Stimulated activated CD4-positive, alpha-beta T cell treated with anti-CD3 and anti-CD28 coated beads, TNF-alpha, amount 100 ng/mL, for 4 hours (primary cell): ENCODE measurements around the gene FOXP1.

Experiments
- DNase-seq, 3 experiments: peaks; one replicate each; pipeline ENCODE4 v3.0.0-alpha.2; 2020; ENCODE audit warnings: low read depth in 3 of 3

The FOXP1 gene

DNA sequence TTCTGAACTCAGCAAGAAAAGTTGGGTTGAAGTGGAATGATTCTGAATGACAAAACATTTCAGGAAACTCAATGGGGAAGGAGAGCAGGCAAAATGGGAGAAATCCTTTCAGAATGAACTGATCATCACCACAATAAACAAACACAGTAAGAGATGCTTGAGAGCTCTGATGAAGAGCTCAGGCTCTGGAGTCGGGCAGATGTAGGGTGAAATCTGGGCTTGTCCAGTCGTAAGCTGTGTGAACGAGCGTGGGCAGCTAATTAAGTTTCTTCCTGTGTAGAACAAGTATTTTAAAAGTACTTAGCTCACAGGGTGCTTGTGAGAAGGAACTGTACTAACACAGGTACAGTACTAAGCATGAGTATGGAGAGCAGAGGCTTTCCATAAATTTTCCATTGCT lies 406.2 kb downstream of the FOXP1 start:
- no peak for DNase-seq

DNA sequence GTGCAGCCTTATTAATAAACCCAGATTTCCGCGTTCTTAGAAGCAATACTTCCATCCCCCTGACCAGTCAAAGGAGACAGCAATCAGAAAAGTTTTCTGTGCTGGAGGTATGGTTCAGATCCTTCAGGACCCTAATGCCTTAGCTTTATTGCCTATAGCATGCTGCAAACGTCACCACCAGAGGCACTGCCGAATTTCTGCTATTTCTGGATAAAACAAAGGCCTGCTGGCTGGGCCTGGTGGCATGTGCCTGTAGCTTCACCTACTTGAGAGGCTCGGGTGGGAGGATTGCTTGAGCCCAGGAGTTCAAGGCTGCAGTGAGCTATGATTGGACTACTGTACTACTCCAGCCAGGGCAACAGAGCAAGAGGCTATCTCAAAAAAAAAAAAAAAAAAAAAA lies 407.2 kb downstream of the FOXP1 start:
- DNase-seq: no peak

DNA sequence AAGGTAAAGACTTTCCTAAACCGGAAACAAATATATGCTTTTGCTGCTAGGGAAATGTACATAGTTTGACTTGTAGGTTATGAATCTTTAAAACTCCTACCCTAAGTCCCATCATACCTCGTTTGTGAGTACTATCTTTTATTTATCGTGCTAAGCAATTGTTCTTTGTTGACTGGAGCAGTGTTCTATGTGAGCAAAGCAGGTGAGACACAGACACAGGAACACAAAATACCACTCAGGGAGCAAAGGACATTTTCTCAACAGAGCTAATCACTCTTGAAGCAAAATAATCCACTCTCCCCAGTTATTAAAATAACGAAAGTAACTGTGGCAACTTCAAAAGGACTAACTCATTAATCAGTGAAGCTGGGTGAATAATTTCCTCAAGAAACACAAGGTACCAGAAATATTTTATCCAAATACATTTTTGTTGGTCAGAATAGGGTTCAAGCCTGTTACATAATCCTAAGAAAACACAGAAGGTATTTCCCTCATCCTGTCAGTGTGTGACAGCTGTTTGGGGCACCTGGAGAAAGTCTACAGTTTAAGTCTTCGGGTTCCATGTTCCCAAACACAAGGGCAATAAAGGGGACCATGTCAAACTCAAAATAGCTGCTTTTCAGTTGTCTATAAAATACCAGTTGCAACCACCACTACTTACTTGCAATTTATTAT lies 407.7 kb downstream of the FOXP1 start:
- DNase-seq: no peak

DNA sequence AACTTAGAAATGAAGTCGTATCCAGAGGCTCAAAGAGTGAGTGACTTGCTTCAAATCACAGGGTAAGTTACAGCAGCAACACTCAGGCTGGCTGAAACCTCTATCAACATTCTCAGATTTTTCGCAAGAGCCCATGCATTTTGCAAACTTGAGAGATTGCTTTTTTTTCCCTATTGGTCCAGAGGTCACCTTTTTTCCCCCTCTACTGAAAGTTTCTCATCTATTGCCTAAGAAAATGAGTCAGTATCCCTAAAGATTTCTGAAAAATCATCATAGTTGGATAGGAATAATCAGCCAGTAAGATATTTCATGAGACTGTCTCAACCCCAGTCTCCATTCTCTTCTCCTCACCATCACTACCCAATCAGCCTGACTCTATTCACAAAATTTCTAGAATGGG lies 410.6 kb downstream of the FOXP1 start:
- no peak for DNase-seq

DNA sequence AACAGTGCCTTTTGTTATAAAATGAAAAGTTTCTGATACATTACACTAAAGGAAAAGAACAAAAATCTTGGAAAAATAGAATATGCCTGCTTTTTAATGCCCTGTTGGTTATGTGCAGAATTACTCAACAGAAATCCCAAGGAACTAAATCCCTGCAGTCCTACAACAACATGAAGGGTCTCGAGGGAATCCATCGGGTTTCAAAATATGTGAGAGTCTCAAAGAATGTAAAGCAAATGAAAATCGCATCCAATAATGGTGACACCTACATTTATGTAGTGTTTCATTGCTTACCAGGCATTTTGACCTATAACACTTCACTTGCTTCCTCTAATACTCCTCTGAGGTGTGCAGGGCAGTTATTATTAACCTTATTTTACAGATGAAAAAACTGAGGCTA lies 411.3 kb downstream of the FOXP1 start:
- DNase-seq: no peak

DNA sequence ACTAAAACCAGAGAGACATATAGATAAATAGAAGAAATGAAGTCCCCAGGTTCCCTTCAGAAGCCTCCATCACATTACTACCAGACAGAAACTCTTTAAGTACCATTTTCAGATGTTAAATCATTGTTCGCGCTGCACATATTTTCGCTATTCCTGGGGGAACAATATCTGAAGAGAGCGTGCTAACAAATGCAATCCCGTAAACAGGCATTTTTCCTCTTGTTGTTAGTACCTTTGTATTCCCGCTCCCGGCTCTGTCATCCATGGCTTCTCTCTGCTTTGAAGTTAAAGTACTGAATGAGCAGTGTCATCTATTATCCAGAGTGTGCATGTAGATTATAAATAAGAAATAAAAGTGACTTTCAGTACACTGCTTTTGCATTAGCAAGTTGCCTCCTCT lies 412.3 kb downstream of the FOXP1 start:
- no peak for DNase-seq

DNA sequence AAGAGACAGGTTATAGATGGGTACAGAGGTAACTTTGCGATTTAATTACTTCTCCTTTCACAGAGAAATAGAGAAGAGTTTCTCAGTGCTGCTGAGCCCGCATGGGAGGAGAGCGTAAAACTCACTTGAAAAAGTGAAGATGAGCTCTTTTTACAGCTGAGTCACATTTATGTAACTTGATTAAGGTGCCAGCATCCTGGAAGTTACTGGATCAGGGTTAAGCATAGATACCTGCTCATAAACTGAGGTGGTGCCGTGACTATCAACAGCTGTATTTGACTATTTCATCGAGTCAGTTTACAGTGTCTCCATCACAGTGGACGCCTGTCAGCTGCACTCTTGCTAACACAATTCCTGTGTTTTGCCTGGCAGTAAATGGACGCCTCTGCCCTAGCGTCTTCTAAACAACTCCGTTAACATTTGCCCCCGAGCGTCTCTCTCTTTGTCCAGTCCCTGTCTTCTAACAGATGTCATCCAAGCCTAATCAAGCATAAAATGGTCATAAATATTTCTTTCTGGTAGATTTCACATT lies 414.6 kb downstream of the FOXP1 start:
- no peak for DNase-seq

DNA sequence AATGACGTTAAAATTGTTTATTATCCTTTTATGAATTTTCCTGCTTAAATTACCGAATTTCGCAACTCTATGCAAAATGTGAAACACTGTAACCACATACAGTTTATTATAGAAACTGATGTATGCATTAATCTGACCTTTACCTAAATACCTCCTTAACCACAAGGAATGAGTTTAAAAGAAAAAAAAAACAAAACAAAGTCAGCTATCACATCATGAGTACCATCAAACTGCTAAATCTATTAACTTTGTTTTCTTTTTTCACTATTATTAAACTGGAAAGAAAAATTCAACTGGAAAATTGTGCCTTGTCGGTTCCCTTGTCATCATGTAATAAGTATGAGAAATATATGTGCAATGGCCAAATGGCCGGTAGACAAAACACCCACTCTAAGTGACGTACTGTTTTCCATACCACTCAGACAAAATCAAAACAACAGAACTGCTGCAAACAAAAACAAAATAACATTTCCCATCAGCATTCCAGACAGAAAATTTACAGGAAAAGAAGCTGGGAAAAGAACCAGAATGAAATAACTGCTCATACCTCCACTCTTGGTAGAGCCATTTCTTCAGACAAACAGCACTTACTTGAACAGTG lies 415.3 kb downstream of the FOXP1 start:
- DNase-seq: no peak

DNA sequence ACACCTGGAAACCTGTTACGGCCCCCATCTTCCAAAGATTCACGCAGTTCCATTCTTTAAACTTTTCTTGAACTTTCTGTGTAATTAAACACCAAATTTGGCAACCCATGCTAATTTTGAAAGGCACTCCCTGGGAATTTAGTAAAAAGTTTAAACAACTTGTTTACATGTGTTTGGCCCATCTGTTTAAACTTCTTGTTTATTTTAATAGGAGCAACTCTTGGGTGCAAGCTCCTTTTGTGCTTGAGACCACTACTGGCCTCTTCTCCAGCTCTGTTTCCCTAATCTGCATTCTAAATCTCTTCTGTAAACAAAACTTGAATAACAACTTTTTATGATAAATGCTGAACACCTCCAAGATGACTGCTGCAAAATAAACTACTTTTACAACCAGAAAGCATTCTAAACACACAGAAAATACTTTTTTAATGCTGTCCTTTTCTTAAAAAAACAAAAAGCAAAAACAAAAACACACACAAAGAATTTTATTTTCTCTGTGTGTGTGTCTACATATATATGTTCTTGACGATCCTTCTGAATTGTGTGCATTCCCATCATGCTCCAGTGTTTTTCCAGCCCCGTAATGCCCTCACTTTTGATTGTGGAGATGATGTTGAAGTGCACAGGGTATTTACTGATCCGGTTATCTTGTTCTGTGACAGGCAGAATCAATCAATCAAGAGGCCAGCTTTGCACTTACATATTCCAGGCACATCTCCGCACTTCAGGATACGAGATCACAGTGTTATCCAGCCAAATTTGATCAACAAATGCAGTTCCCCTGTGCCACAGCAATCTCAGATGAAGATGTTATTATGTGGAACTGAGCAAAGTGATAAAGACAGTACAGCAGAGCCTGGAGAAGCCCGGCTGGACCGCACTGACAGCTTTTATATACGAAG lies 416.9 kb downstream of the FOXP1 start:
- no peak for DNase-seq

DNA sequence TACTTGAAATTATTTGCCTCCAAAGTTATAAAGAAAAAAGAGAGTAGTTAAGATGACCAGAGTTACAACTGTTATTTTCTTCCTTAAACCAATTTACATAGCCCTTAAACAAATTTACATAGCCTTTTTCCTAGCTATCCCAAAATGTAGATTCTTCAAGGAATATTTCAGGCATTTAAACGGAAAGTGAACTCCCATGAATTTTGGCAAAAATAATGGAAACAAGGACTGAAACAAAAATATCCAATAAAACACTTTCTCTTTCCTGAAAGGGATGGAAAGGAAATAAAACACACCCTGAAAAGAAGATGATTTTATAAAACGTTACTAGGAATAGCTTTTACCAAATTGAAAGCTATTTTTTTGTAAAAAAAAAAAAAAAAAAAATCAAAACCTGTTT lies 418.6 kb downstream of the FOXP1 start:
- no peak for DNase-seq

DNA sequence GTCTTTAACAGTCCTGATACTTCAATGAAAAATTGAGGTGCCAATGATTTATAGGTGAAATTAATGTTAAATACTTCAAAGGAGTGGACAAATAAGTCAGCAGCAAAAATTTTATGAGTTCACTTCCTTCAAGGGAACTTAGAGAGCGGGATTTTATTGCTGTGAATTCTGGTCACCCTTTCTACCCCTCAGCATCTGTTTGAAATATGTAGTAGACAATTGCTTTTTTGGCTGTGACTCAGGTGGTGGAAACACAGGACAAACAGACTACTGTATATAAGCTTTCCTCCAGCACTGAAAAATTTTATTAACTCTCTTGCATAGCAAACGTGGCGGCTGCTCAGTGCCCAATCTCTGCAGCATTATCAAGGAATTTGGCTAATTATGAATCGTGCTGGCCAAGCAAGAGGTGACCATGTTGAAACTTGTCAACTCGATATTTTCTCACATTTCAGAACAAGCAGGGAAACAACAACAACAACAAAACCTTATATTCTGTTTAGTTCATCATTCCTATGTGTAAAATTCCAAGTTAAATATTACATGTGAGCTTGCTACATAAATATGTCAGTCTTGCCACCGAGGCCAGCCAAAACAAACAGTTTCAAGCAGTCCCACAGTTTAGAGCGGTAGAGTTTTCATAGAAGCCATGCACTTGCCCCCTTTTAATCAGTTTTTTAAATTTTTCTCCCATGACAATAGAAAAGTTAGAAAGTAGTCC lies 420.2 kb downstream of the FOXP1 start:
- DNase-seq: no peak

DNA sequence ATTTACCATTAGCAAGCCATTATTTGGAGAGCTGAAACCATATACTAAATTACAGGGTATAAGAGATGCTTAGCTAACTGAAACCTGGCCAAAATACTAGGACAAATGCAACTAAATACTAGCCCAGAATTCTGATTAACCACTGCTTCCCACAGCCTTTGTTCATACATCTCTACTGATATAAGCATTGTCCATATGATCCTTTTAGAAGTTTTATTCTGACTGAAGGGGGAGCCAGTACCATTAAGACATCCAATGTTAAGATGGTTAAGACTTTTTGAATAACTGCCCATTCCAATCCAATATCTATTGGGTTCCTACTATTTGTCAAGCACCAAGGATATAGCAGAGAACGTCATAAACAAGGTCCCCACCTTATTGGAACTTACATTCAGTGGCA lies 421.3 kb downstream of the FOXP1 start:
- no peak for DNase-seq

DNA sequence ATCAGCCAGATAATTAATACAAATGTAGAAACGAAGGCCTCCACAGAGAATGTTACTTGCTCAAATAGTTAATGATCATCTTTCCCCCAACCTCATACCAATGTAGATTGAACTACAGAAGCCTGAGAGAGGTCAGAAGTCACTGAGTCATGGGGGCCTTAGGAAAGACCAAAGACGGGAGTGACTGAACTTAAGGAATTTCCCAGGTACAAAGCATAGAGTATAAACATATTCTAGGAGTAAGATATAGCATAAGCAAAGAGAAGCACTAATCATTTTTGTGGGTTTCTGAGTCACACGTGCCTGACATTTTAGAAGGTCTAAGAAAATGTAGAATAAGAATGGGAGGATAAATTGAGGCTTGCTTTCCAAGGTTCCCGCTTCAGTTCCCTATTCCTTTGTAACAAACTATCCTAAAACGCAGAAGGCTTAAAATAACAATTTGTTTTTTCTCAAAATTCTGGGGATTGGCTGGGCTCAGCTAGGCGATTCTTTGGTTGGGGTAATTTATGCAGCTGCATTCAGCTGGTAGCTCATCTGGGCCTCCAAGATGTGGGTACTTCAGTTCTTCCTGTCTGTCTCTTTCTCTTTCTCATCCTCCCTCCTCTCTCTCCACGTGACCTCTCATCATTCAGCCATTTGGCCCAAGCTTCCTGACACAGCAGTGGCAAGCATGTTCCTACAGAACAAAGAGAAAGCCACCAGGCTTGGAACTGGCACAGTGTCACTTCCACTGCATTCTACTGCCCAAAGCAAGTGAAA lies 422.6 kb downstream of the FOXP1 start:
- DNase-seq: no peak

DNA sequence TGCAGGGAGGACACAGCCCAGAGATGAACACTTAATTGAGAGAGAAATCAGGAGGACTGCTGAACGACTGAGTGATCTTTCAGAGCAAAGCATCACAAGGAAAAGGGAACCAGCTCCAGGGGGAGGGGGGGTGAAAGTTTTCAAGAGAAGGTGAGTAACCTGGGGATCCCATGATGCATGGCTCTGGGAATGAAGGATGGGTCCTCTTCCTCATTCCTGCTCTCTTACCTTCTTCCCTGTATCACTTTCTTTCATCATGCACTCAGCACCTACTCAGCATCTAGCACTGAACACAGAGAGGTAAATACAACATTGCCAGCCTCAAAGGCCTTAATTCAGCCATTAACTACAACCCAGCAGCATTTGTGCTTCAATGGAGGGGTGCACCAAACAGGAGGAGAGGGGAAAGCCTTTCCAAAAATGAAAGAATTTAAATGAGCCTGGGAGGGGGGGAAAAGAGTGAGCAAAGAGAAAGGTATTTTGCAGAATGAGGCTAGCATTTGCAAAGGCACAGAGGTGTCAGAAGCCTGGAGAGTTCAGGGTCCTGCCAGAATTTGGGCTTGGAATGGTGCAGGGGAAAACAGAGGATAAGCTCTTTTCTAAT lies 427.4 kb downstream of the FOXP1 start:
- no peak for DNase-seq

DNA sequence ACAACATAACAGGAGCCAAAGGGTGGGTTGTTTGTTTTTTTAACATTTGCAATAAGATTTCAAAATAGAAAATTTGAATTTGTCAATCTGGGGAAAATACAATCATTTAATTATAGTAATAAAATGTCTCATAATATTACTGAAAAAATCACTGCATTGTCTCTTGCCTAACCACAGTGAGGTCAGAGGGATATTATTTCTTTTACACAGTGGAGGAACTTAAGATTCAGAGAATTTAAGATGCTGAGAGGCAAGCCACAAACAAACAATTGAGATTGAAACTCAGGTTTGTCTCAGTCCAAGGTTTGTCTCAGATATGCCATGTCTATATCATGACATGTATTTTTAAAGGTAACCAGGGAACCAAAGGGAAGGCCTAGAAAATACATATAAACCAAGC lies 428.7 kb downstream of the FOXP1 start:
- DNase-seq: no peak

DNA sequence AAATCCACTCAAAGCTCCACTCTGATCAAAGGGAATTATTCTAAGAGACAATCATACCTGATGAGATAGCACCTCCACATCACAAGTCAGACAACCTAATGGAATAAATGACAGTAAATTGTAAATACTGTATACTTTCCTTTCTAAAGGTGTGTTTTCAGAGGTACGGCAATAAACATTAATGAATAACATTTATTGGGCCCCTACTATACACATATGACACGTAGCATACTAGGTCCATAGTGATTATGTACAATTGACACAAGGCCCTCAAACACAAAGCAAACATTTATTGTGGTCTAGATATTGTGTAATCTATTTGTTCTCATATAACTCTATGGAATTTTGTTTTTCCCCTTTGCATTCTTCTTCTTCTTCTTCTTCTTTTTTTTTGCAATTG lies 429.8 kb downstream of the FOXP1 start:
- DNase-seq: no peak

DNA sequence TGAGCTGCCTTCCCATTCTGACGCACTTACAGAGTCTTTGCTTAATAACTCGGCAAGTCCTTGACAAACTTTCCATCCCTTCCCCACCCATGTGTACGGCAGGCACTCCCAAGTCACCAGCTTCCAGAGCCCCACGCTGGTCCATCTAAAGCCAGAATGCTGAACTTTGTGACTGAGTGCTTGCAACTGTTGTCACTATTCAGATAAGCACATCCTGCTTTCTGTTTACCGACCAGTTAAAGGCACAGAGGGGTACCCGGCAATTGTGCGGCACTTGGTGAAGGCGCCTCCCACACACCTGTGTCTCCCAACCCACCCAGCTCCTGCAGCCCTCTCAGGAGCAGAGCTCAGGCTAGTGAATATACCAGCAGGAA lies 430.6 kb downstream of the FOXP1 start:
- DNase-seq: no peak

DNA sequence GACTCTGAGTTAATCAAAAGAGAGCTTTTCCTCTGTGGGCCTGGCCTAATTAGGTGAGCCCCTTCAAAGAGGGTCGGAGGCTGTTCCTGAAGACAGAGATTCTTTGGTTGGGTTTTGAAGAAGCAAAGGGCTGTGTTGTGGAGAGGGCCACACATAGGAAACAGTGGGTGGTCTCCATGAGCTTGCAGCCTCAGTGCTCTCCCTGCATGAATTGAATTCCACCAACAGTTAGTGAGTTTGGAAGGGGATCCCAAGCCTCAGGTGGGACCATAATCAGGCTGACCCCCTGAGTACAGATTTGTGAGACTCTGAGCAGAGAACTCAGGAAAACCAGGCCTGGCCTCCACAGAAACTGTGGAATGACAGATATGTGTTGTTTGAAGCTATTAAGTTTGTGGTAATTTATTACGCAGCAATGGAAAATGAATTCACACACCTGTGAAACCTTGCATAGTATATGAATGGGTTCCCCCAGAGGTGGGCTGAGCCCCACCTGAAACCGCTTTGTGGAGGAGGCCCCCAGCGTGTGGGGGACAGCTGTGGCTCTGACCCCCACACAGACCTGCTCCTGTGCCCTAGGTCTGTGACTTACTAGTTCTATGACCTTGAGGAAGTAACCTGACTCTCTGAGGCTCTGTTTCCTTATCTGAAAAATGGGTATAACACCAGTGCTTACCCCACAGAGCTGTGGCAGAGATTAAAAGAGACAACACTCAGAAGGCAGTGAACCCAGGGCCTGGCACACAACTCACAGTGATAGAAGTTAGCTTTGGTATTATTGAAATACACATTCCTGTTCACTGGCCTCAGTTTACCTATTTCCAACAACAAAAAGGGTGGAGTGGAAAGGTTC lies 431.3 kb downstream of the FOXP1 start:
- DNase-seq: no peak

DNA sequence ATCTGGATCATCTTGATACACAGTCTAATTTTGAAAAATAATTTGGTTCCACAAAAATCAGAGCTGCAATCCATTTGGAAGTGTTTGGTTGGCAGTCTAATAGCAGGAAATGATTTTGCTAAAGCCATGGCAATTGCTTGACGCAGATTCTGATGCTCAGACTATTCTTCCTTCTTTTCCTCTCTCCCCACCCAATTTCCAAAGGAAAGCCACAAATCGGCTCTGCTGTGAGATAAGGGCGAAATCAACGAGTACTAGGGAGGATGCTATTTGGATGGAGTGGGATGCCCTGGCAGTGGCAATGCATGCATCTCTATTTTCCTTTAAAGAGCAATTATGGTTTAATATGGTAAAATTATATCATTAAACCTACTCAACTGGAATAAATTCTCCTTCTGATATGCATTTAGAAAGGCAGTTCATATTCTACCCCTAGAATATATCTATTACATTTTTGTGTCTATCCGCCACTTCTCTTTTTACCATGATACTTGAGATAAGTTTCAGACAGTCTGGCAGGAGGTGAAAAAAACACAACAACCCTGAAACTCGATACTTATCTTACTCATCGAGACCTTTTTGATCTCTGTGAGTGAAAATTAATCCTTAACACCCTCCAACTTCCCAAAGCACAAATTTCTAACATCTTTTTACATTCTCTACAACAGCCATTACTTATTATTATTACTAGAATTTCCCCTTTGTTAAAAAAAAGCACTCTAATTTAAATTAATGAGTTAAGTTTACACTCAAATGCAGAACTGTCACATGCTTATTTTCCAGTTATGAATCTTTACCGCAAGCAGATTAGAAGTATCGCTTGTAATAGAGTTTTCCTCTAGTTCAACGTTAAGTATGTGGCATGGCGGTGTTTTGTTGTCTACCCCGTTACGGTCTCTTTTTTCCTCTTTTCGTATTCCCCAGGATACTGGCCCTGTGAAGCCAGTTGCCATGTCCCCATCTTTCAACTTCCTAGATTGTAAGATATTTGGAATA lies 433.3 kb downstream of the FOXP1 start:
- no peak for DNase-seq
